ENCODE results near the gene UBASH3B.

Gene UBASH3B

DNA sequence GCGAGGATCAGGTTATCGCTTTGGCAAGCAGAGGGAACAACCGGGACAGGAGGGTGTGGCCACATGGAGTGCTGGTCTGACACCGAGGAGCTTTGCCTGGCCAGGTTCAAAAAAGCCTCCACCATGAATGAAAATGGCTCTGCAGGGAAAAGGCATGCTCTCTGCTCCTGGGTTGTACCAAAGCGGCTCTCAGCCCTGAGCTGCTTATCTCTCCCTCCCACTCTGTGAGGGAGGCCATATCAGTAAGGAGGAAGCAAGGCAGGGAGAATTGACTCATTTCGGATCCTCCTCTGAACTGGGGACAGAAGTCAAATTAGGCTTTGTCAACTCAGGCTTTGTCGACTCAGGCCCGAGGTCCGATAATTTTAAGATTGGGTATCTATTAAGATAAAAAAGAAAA lies 99.9 kb downstream of the UBASH3B start:
- DNase-seq (ENCODE audit: low spot score), result no peak

GRCh38 chr11:122755941-122756340 lies 100.4 kb downstream of the UBASH3B start:
- no peak for DNase-seq (ENCODE audit: low spot score)

DNA sequence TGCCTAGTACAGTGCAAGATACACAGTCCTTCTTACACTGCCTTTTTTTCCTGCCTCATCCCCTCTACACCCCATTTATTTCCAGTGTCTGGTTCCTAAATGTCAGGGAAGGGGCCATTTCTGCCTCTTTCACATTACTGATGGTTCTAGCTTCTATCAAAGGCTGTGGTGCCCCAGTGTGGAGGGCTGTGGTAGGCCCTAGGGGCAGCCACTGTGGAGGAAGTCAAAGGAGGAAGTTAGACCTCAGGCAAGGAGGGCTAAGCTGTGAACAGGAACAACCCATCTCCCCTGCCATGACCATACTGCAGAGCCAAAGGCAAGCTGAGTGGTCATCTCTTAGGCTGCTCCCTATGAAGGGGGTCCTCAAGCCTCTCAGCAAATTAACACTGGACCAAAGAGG lies 100.9 kb downstream of the UBASH3B start:
- no peak for DNase-seq (ENCODE audit: low spot score)

DNA sequence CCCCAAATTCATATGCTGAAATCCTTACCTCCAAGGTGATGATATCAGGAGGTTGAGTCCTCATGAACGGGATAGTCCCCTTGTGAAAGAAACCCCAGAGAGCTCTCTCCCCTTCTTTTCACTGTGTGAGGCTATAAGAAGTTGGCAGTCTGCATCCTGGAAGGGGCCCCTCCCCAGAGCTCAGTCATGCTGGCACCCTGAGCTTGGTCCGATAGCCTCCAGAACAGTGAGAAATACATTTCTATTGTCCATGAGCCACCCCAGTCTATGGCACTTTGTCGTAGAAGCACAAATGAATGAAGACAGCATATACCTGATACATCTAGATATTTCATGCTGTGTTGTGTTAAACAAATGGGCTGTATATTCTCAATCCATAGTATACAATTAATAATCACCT lies 101.7 kb downstream of the UBASH3B start:
- no peak for DNase-seq (ENCODE audit: low spot score)

DNA sequence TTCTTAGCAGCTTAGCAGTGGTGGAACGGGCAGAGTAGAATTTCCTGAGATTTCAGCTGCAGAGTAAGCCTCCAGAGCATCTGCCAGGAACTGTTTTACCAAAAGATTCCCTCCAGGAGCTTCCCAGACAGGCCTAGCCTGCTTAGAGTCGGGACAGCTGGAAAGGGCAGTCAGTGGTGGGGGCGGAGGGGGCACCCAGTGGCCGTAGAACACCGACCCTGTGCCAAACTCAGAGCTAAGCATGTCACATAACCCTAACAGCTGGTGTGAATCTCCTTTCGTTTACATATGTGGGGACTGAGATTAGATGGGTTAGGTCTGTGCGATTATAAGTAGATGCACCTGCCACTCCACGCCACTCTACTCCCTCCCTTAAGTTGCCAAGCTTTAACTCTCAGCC lies 102.8 kb downstream of the UBASH3B start:
- DNase-seq (ENCODE audit: low spot score), result no peak

DNA sequence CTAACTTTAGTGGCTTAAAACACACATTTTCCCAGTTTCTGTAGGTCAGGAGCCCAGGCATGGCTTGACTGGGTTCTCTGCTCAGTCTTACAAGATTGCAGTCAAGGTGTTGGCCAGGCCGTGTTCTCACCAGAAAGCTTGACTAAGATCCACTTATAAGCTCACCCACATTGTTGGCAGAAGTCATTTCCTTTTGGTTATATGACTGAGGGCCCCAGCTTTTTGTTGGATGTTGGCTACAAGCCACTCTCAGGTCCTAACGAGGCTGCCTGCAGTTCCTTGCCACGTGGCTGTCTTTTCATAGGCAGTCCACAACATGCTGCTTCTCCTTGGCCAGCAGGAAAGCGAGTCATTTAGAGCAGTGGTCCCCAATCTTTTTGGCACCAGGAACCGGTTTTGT lies 103.5 kb downstream of the UBASH3B start:
- no peak for DNase-seq (ENCODE audit: low spot score)

DNA sequence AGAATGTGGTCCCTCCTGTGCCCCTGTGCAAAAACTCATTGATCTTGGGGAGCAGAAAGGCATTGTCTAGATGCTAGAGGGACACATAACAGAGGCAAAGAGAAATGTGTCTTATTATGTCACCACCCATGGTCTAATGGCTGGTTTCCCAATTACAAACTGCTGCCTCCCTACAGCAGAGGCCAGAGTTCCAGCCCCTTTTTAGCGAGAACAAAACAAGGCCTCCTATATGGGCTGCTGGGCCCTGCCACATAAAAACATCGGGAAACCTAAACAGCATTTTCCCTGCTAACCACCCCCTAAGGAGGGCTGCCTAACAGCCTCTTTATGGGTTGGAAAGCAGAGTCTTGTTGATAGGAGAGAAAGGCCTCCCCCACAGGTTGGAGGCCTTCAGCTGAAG lies 107.6 kb downstream of the UBASH3B start:
- DNase-seq (ENCODE audit: low spot score), result no peak

DNA sequence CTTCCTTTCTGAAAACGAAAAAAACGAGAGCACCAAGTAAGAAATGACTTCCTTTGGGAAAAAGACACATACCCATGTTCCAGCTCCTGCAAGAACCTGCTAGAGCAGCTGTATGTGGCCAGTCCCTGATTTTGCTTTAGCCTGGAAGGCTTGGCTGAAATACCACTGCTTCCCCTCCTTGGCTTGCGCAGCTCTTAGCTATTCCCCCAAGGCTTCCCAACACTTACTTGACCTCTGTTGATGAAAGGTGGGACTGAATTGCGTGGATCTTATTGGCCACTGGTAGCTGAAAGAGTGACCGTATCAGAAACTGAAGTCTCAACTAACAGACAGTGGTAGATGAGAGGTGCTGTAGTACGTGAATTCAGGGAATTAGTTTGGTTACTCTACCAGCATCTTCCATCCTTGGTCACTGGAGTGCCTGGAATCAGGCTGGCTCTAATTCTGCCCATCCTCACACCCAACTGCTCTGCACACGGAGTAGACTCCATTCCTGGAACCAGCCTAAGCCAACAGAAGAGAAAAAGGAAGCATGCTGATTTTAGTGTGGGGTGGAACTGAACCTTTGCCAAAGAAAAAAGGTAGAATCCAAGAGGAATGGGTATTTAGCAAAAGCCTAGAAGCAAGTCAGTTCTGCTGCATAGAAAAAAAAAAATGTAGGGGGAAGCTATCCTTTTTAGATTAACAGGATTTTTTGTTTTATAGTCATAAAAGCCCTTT lies 109.0 kb downstream of the UBASH3B start:
- no peak for DNase-seq (ENCODE audit: low spot score)

- no peak for DNase-seq (ENCODE audit: low spot score)
These were observed 110.1 kb downstream of the UBASH3B start for GRCh38 chr11:122765487-122766131.

DNA sequence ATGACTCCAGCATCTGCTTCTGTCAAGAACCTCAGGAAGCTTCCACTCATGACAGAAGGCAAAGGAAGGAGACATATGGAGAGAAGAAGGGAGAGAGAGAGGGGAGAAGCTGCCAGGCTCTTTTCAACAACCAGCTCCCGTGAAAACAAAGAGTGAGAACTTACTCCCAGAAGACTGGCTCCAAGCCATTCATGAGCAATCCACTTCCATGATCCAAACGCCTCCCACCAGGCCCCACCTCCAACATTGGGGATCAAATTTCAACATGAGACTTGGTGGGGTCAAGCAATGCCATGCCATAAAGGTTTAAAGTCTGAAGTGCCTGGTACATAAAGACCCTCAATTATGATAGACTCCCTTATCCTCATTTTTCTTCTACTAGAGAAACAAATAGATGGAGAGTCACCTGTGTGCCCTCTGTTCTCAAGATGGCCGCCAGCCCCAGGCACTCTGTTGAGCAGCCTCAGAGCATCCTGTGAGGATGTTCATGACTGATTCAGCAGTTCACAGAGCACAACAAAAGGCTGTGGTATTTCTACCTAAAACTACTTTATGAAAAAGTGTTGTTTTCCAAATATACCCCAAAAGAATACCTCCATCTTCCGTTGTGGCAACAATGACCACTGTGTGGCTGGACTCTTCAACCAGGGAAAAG lies 113.7 kb downstream of the UBASH3B start:
- DNase-seq (ENCODE audit: low spot score), result no peak

DNA sequence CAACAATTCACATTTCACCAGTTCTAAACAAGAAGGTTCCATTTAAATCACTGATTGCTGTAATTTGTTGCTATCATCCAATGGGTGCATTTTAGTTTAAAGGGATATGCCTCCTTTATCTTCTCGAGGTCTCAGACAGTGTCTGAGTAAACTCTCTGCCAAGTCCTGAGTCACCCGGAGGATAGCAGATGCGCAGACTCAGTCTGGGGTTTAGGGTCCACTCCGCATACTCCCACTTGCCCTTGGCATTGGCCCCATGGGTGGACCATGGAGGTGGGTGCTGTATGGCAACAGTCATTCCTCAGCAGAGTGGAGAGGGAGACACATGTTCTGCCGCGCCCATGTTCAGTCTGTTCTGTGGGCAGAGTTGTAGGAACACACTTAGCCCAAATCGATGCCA lies 117.4 kb downstream of the UBASH3B start:
- DNase-seq (ENCODE audit: low spot score), result no peak

DNA sequence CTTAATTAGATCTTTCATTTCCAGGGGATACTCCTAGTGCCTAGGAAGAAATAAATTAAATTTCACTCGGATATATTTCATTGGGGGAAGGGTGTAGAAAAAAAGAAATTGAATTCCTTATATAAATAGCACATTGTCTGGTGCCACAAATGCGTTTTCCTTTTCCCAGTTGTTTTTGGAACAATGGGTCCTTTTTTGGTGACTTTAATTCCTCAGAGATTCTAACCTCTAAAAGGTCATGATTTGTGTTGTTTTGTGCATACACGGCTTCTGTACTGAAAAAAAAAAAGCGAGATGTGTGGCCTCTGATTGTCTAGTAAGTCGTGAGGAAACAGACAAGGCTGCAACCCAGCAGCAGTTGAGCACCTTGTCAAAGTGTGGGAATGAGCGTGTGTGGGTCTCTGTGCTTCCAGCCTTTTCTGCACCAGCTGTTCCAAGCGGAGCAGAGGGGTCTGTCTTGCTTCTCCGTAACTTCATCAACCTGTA lies 118.3 kb downstream of the UBASH3B start:
- peak; percentile 24 for DNase-seq (ENCODE audit: low spot score)

- DNase-seq (ENCODE audit: low spot score), result no peak
These were observed 120.3 kb downstream of the UBASH3B start for GRCh38 chr11:122775675-122776271.

DNA sequence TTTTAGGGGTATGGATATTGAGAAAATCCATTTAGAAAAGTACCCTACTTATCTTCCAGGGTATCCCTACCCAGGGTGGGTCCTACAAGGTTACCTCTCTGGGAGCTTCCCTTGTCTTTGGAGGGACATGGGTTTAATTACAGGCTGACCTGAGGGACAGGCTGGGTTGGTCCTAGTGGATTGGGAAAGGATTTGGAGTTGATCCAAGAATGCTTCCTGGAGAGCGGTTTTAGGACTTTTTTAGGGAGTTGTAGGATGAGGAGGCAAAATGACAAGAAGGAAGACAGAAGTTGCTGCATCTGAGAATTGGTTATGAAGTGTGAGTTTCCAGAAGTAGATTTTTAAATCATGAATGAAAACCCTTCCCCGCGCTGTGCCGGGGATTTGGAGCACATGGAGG lies 121.0 kb downstream of the UBASH3B start:
- no peak for DNase-seq (ENCODE audit: low spot score)

DNA sequence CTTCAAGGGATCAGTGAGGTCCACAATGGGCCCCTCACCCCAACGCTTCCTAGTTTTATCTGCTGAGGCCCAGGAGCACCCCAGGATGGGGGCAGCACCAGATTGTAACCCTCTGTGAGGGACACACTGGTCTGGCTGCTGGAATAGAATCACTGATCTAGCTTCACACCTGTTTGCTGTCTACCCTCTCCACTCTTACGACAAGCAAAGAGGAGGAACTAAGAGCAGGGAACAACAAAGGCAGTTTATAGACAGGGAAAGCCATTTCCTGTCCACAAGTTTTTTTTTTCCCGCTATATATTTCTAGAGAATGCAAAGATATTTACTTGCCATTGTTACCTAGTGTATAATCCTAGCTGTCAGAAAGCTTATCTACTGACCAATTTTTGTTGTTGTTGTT lies 121.8 kb downstream of the UBASH3B start:
- DNase-seq (ENCODE audit: low spot score), result no peak

- DNase-seq (ENCODE audit: low spot score), result no peak
These were observed 122.6 kb downstream of the UBASH3B start for GRCh38 chr11:122778148-122778547.

- peak; percentile 71 for DNase-seq (ENCODE audit: low spot score)
These were observed 123.6 kb downstream of the UBASH3B start for GRCh38 chr11:122779047-122779629.

- DNase-seq (ENCODE audit: low spot score), result no peak
These were observed 124.9 kb downstream of the UBASH3B start for GRCh38 chr11:122780296-122780949.

GRCh38 chr11:122781378-122782195 lies 126.1 kb downstream of the UBASH3B start:
- DNase-seq (ENCODE audit: low spot score), result peak; percentile 67

- no peak for DNase-seq (ENCODE audit: low spot score)
These were observed 126.7 kb downstream of the UBASH3B start for GRCh38 chr11:122782222-122782621.

All from SK-N-DZ (cell line).